Kidney epithelial cell (primary cell): ENCODE results near the gene TYK2. TPM values are rescaled to one million over a fixed set of nuclear protein-coding genes. Genes with fewer than 3 reads are reported as not detected.
A peak's percentile ranks its signal among the peaks of the same experiment; 100 is the strongest.
"Not testable (repeated sequence)": the region's sequence is repeated elsewhere in the genome, so short reads cannot be mapped to it uniquely, and the experiment has no call there.

Experiments
- DNase-seq: peaks from one replicate; pipeline ENCODE4 v3.0.0-alpha.2; 2010; ENCODE audit warnings: low read depth
- H3K27me3 ChIP-seq: 2 replicates; pipeline ENCODE4 v1.6.0; 2011; ENCODE audit warnings: low read length; ENCODE audit not compliant: control insufficient read depth, insufficient read depth
- H3K36me3 ChIP-seq: 2 replicates; pipeline ENCODE4 v1.5.1; 2011; ENCODE audit warnings: low read length; ENCODE audit not compliant: control insufficient read depth, insufficient read depth
- H3K4me3 ChIP-seq: 2 replicates; pipeline ENCODE4 v1.5.1; 2011; ENCODE audit warnings: low read depth, mild to moderate bottlenecking, control low read depth, low read length
- total RNA-seq: library from RNA; depleted of rRNA; stranded (reverse); fragments of >200 nt; gene quantifications from 2 replicates; pipeline ENCODE4 v1.2.3, GENCODE V29; 2015
- TF ChIP-seq, protein P1 (sequence below): IDR thresholded peaks from 2 replicates; pipeline ENCODE4 v1.5.1; 2011; ENCODE audit warnings: mild to moderate bottlenecking, moderate library complexity, low read length, control low read depth, inconsistent platforms; ENCODE audit not compliant: insufficient read depth, poor library complexity, severe bottlenecking

Gene TYK2
- total RNA-seq, 1 donor from 2014 or later = 64.8 TPM

DNA sequence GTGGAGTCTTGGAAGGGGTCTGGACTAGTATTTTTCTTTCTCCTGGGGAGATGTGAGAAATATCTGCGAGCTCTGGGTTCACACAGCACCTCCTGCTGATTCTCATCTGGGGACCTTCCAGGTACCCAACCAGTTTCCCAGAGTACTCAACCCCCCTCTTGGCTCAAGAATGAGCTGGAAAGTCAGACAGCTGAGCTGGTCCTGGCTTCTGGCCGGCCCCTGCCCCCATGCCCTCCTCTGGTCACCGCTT, 37.8 kb upstream of the TYK2 start:
- Histone ChIP-seq H3K27me3 (peaks cover 70% of the 10 kb centered on the region), H3K4me3 (no peak overlapping the region), H3K36me3 (no peaks in the 10 kb centered on the region)
- TF ChIP-seq, protein P1, sequence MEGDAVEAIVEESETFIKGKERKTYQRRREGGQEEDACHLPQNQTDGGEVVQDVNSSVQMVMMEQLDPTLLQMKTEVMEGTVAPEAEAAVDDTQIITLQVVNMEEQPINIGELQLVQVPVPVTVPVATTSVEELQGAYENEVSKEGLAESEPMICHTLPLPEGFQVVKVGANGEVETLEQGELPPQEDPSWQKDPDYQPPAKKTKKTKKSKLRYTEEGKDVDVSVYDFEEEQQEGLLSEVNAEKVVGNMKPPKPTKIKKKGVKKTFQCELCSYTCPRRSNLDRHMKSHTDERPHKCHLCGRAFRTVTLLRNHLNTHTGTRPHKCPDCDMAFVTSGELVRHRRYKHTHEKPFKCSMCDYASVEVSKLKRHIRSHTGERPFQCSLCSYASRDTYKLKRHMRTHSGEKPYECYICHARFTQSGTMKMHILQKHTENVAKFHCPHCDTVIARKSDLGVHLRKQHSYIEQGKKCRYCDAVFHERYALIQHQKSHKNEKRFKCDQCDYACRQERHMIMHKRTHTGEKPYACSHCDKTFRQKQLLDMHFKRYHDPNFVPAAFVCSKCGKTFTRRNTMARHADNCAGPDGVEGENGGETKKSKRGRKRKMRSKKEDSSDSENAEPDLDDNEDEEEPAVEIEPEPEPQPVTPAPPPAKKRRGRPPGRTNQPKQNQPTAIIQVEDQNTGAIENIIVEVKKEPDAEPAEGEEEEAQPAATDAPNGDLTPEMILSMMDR = no peak
- no peak for DNase-seq

DNA sequence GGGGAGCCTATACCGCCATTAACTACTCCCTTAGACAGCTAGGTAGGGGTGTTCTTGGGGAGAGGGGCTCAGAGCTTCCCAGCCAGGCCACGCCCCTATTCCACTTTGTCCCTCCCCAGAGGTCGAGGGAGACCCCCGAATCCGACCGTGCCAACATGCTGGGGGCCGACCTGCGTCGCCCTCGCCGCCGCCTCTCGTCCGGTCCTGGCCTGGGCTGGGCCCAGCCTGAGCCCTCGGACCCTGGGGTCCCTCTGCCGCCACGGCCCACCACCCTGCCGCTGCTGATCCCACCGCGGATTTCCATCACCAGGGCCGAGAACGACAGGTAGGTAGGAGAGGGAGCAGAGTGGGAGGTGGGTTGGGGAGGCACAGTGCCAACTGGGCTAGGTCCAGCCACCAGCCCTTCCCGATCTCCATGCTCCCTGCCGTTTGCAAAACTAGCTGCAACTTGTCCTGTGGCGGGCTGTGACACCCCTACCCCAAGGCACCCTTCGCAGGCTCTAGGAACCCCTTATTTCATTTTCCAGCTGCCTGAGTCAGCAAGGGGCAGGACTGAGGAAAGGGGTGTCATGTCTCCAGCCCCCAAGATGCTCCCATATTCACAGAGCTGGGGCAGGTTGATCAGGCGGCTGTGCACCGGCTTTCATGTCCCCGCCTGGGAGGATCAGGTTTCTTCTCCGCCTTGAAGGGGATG, 37.3 kb upstream of the TYK2 start:
- Histone ChIP-seq H3K27me3 (peaks cover 68% of the 10 kb centered on the region), H3K4me3 (no peak overlapping the region), H3K36me3 (no peaks in the 10 kb centered on the region)
- TF ChIP-seq, protein P1 = no peak
- DNase-seq = no peak

DNA sequence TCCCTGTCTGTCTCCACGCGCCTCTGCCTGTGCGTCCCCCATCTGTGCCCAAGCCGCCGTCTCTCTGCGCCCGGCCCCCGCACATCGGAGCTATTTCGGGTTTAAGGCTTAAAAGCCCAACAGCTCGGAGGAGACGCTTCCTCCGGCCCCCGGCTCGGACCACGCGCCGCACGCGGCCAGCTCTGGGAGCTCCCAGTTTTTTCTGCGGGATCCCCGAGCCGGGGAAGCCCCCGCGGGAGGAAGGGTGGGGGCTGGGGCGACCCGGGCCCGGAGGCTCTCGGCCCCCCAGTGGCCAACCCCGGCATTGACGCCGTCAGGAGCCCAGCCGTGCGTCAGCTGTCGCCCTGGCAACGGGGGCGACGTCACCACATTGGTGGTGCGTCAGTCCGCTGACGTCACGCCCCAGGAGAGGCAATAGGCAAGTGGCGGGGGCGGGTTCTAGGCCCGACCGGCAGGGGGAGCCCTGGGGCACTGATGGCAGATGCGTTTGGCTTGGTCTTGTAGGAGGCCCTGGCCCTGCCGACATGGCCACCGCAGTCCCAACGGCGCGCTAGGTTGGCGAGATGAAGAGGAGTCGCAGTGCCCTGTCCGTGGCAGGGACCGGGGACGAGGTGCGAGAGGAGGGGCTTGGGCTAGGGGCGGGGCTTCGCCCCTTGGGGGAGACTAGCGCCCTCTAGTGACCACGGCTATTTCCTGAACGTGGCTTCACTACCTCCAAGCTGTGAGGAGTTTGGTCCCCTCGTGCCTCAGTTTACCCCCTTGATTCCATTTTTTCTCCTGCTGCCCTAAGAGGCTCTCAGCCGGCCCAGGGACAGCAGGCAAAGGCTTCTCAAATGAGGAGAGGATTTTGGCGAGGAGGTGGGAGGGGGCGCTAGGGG, 36.2 kb upstream of the TYK2 start:
- Histone ChIP-seq H3K36me3 (no peaks in the 10 kb centered on the region), H3K27me3 (peaks cover 57% of the 10 kb centered on the region), H3K4me3 (peak overlapping the region; percentile 50)
- TF ChIP-seq, protein P1 = peak; percentile 70
- DNase-seq = no peak

DNA sequence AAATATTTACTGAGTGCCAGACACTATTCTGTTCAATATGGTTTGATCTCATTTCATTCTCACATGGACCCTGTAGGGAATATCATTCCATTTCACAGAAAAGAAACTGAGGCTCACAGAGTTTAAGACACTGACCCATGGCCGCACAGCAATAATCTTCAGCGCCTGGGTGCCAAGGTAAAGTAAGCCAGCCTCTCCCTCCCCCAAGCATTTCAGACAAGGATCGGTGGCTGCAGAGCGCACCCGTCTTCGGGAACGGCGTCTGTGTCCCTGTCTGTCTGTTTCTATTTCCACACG, 35.7 kb upstream of the TYK2 start:
- Histone ChIP-seq H3K4me3 (peak overlapping the region; percentile 50), H3K27me3 (peaks cover 52% of the 10 kb centered on the region), H3K36me3 (no peaks in the 10 kb centered on the region)
- DNase-seq = no peak
- TF ChIP-seq, protein P1 = no peak

DNA sequence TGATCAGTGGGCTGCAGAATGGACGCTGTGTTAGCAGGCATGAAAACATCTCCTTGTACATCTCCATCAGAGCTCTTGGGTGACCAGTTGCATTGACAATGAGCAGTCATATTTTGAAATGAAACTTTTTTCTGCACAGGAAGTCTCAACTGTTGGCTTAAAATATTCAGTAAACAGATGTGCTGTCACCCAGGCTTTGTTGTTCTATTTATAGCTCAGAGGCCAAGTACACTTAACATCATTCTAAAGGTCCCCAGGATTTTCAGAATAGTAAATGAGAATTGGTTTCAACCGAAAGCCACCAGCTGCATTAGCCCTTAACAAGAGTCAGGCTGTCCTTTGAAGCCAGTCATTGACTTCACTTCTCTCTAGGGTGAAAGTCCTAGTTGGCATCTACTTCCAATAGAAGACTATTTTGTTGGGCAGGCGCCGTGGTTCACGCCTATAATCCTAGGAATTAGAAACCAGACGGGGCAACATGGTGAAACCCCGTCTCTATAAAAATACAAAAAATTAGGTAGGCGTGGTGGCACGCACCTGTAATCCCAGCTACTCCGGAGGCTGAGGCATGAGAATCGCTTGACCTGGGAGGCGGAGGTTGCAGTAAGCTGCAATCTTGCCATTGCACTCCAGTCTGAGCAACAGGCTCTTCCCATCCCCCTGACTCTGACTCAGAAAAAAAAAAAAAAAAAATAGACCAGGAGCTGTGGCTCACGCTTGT, 32.0 kb upstream of the TYK2 start:
- DNase-seq = no peak
- no peaks in the 10 kb centered on the region for H3K36me3 ChIP-seq
- H3K27me3 ChIP-seq = peaks cover 20% of the 10 kb centered on the region
- H3K4me3 ChIP-seq = no peak overlapping the region
- TF ChIP-seq, protein P1 = no peak

DNA sequence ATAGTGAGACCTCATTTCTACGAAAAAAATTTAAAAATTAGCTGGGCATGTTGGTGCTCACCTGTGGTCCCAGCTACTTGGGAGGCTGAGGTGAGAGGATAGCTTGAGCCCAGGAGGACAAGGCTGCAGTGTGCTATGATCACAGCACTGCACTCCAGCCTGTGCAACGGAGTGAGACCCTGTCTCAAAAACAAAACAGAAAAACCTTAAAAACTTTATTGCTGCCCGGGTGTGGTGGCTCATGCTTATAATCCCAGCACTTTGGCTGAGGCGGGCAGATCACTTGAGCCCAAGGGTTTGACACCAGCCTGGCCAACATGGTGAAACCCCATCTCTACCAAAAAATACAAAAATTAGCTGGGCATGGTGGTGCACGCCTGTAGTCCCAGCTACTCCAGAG, 30.9 kb upstream of the TYK2 start:
- peaks cover 12% of the 10 kb centered on the region for H3K27me3 ChIP-seq
- not testable (repeated sequence) for DNase-seq, H3K36me3 ChIP-seq, H3K4me3 ChIP-seq
